A549 (cell line): ENCODE results near the gene PLXNB2.

ENCODE experiments used
- CTCF ChIP-seq: fragments of >200 bp; sonication (Bioruptor Twin); formaldehyde crosslinking; IDR thresholded peaks from 3 replicates; pipeline ENCODE4 v1.5.1; 2016
- HMGXB4 ChIP-seq: fragments of 250-450 bp; sonication (Bioruptor Pico); IDR thresholded peaks from 2 replicates; pipeline ENCODE4 v1.5.0; 2021; ENCODE audit warnings: mild to moderate bottlenecking, moderate library complexity, borderline replicate concordance
- NFE2L2 ChIP-seq: fragments of 150-350 bp; conservative IDR thresholded peaks from 2 replicates; pipeline ENCODE4 v1.6.1; 2014; ENCODE audit warnings: low read length
- REST ChIP-seq: fragments of 200-600 bp; sonication (generic); IDR thresholded peaks from 2 replicates; pipeline ENCODE4 v1.6.1; 2016; ENCODE audit warnings: antibody characterized with exemption, mild to moderate bottlenecking, moderate library complexity
- ZNF302 ChIP-seq: fragments of 250-450 bp; sonication (Bioruptor Pico); IDR thresholded peaks from 2 replicates; pipeline ENCODE4 v1.9.0; 2021; ENCODE audit warnings: inconsistent platforms, mild to moderate bottlenecking, moderate library complexity
- TF ChIP-seq, protein P1 (sequence below): fragments of 150-350 bp; IDR thresholded peaks from 2 replicates; pipeline ENCODE4 v1.6.1; 2014; ENCODE audit warnings: low read depth, mild to moderate bottlenecking, low read length

- no peak for TF ChIP-seq CTCF
- TF ChIP-seq NFE2L2: no peak
- no peak for TF ChIP-seq HMGXB4 (CRISPR knock-in tag)
- TF ChIP-seq REST: no peak
- TF ChIP-seq ZNF302 (CRISPR knock-in tag): no peak
- TF ChIP-seq, protein P1, sequence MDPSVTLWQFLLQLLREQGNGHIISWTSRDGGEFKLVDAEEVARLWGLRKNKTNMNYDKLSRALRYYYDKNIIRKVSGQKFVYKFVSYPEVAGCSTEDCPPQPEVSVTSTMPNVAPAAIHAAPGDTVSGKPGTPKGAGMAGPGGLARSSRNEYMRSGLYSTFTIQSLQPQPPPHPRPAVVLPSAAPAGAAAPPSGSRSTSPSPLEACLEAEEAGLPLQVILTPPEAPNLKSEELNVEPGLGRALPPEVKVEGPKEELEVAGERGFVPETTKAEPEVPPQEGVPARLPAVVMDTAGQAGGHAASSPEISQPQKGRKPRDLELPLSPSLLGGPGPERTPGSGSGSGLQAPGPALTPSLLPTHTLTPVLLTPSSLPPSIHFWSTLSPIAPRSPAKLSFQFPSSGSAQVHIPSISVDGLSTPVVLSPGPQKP: no peak
Observed at GRCh38 chr22:50302564-50302963, 4.9 kb downstream of the PLXNB2 start.
